GM21528 (cell line): ENCODE measurements around the gene UQCC2.

ENCODE experiments used
- ATAC-seq: cut with Tn5 transposase; IDR thresholded peaks from one replicate; pipeline ENCODE4 v1.9.1; 2021; ENCODE audit warnings: mild to moderate bottlenecking, moderate library complexity; ENCODE audit not compliant: unreplicated experiment, low FRiP score

UQCC2 gene

DNA sequence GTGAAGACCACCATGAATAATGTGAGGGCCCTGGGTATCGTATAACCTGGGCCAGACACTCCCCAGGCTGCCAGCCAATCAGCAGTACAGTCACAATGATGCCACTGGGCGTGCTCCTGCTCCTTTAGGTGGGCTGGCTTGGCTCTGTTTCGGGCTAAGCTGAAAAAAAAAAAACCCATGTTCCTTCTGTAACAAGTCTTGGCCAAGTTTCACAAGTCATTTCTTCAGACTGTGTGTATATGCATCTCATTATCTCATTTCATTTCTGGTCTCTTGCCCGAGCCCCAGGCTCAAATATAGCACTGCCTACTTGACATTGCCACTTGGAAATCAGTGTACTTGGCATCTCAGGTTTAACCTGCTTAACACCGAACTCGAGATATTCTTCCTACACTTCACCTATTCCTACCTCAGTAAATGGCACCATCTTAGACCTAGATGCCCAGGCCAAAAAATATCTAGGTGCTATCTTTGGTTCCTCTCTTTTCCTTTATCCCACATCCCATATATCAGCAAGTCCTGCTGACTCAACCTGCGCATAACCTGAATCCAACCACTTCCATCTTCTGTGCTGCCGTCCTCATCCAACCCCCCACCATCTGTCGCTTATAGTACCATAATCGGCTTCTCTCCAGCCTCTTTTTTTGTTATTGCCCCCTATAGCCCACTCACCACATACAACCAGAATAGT lies 1.8 kb downstream of the UQCC2 start:
- ATAC-seq: no peak

DNA sequence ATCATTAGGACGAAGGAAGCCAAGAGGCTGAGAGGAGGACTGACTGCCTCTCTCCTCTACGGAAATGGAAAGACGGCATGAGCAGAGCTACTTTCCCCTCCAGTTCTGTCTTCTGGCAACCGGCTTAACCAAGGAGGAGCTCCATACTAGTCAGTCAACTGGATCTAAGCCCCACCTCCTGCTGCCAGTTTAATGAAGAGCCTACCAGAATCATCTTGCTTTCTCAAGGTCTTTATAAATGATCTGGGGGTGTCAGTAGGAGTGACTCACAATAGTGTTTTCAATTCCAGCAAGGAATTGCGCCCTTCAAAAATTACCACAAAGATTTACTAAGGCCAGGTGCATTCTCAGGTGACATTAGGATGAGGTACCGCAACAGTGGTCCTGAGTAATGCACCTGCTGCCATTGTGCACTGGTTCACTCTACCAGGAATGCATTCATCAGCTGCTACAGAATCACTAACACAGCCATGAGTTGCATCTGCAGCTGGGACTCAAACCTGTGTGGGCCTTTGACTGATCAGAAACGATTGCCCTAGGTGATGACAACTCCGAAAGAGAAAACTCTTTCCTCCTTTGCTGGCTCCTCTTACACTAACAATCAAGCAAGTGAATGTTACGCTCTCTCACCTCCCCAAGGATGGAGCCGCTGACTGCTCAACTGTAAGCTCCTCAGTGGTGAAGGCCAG lies 2.8 kb downstream of the UQCC2 start:
- no peak for ATAC-seq

DNA sequence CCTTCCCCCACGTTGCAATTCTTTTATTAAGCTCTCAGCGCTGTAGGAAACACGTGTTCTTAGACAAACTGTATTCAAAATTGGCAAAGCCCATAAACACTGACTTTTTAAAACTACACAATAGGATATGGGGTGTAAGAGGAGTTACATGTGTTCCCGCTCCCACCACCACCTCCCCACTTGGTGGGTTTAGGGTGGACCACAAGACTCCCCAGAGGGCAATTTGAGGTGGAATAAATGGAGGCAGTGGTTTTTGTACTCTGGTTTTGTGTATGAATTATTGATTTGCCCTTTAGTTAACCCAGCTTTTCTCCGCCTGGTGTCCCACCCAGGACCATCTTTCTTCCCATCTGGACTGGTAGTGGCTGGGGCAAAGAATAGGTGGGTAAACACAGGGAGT lies 3.7 kb downstream of the UQCC2 start:
- no peak for ATAC-seq

DNA sequence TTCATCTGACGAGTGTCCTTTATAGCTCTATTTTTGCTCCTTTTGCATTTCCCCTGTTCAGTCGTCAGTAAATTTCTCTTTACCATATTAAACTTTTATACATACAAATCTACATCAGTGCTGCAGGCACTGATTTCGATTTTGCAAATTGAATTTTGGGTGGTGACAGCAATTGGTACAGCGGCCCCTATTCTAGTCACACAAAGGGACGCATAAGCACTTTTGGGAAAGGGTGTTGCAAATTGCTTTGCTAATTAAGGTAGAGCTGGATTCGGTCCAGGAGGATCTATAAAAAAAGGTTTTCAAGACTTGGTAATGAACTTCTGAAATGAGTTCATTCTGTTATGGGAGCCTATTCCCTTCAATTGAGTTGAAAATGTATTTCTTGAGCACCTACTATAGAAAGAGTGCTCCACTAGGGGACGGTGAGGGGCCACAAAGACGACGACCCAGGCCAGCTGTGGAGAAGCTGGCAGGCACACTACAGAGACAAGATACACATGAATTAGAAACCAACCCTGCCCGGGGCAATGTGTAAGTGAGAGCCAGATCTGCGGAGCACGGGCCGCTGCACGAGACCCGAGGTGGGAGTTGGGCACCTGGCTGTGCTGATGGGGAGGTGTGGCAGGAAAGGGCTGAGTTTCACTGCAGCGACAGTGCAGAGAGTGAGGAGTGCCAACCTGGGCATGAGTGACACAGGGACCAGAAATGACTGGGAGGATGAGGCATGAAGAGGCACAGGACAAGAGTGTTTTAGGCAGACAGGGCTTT lies 5.4 kb downstream of the UQCC2 start:
- ATAC-seq: no peak

DNA sequence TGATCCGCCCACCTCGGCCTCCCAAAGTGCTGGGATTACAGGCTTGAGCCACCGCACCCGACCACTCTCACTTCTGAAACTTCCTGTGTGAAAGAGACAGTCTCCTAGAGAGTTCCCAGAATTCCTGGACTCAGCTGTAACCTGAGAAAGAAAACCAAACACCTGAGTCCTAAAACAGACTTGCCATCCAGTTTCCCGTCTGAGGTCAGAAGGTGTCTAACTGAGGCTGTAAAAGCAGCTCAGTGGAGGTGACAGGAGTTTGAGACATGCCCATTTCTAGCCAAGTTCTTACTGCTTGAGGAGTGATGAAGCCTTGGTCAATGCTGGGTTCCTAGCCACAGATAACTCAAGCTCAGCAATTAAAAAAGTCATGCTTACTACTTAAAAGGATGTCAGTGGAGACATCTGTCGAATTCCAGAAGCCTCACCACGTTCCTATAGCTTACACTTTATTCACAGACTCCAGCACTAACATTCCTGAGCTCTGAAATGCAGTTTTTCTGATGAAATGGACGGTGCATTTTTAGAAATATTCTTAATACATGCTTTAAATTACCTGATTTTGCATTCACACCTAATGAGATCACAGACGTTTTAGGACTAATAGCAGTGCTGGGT lies 6.1 kb downstream of the UQCC2 start:
- no peak for ATAC-seq

DNA sequence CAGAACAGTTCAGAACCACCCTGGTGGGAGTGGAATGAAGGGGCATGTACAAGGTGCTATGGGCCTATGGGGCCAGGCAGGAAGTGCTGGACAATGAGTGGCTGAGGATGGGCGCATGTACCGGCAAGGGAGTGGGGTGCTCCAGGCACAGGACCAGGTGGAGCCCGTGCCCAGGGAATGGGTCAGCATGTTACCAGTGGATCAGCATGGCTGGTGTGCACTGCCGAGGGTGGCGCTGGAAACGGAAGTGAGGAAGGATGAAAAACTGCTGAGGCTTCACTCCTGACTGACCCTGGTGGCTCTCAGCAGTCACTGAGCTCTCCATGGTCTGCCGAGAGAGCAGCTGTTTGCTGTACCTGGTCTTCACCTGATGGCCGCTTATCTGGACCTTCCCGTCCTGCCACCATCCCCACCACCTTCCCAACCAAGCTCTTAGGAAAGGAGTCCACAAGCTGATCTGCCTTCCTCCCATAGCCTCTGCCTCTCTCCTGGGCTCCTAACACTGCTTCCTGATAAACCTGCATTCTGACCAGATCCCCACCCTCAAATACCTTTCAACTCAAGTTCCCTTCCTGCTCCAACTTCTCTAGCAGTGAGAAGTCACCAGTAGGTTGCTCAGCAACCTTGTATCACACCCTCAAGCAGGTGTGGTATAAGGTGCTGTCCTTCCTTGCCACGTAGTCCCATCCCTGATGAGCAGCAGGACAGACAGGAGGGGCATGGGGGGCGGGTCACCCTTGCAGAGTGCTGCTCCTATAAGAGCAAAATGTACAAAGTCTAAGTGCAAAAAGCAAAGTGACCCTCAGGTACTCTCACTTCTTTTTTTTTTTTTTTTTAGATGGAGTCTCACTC lies 7.1 kb downstream of the UQCC2 start:
- ATAC-seq: no peak

DNA sequence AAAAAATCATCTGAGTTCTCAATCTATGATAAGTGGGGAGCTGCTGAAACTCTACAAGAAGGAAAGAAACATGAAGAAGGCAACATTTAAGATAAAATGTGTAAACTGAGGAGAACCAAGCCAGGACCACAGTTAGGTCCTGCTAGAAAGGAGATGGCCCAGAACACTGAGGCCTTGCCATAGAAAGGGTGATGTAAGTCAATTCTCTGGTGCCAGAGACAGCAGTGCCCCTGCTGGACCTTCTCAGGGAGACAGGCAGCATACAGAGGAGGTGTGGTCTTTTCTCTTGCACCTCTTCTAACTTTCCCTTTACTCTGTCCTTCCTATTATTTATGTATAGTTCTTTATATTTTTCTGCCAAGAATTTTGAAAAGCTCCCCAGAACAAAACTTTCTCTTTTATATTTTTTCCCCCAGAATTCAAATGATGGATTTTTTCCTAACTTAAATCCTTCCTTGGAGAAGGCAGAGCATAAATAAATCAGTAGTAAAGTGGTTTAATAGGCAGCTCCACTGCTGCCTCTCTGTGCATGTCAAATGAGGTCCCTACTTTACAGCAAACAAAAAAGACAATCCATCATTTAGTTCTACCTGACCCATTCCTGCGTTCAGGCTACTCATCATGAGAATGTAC lies 9.0 kb downstream of the UQCC2 start:
- ATAC-seq: no peak

DNA sequence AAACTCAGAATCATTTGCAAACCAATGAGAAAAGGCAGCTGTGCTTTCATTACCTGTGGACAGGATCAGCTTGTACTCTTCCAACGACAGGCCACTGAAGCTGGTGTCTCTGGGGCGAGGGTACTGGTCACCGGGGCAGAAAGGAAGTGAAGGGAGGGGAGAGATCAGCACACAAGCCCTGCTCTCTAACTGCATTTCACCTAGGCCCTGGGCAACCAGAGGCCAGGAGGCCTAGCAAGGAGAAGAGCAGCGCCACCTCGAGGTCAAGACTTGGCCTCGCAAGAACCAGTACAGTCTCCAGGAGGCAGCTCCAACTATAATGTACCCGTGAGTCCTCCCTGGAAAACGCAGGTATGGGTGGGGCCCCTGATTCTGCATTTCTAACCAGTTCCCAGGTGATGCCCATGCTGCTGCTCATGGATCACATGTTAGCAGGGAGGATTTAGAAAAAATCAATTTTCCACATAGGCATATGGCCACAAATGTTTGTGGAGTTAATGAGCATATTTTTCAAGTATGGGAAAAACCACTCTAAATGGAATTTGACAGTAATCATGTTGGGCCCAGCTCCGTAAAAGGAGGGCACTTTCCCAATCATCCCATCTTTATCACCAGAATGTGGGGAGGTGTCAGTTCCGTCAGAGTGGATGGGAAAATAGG lies 11.0 kb downstream of the UQCC2 start:
- no peak for ATAC-seq

DNA sequence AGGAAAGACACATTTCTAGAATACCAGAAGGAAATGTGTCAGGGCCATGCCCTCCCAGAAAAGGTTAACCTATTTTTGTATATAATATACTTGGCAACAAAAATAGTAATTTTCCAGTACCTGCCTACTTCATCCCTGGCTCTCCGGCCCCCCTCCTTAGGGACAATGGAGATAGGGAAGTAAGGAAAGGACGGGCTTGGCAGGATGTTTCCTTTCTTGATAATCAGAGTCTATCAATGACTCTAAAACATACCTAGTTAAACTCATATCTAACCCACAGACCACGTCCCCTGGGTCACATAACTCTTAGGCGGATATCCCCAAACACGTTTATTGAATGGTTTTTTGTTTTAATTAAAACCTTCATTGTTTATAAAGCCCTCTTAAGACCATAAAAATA lies 11.8 kb downstream of the UQCC2 start:
- no peak for ATAC-seq

DNA sequence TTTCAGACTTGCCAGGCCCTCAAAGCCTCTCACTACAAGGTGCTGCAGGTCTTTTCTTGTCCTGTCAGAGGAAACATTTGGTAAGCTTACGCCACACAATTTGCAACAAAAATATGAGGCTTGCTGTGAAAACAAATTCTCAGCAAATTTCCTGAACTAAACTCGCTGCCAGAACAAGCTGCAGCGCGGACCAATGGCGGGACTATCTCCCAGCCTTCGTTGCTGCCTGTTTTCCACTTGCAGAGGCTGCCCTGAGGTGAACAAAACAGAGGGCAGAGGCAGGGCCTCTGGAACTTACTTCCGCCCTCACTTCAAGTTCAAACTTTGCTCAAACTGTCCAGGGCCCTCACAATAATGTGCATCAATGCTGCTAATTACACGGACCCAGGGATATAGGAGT lies 12.4 kb downstream of the UQCC2 start:
- ATAC-seq: no peak

DNA sequence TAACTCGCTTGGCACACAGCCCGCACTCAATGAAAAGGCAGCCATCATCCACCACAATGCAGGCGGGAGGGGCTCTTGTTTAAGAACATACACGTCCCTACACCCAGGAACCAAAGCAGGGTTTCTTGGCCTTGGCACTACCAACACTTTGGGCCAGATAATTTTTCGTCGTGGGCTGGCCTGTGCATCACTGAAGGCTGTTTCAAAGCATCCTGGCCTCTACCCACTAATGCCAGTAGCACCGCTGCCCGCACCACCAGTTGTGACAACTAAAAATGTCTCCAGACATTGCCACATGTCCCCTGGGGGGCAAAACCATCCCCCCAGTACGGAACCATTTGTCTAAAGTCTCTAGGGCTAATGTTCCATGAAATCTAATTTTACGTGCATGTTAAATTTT lies 13.0 kb downstream of the UQCC2 start:
- no peak for ATAC-seq

DNA sequence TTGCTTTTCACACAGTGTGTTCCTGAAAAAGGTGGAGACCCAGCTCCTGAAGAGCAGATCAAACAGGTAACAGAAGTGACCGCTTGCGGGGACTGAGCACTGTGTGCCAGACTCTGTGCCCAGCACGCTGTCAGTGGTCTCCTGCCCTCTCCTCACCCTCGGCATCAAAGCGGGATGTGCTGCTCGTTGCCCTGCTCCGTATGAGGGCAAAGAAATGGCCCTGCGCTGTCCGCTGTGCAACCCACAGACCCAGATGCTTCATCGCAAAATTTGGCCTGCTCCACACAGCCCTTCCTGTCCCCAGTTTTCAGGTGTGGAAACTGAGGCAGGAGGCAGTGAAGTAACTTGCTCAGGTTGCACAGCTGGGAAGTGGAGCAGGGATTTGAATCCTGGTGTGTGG lies 13.7 kb downstream of the UQCC2 start:
- ATAC-seq: no peak

DNA sequence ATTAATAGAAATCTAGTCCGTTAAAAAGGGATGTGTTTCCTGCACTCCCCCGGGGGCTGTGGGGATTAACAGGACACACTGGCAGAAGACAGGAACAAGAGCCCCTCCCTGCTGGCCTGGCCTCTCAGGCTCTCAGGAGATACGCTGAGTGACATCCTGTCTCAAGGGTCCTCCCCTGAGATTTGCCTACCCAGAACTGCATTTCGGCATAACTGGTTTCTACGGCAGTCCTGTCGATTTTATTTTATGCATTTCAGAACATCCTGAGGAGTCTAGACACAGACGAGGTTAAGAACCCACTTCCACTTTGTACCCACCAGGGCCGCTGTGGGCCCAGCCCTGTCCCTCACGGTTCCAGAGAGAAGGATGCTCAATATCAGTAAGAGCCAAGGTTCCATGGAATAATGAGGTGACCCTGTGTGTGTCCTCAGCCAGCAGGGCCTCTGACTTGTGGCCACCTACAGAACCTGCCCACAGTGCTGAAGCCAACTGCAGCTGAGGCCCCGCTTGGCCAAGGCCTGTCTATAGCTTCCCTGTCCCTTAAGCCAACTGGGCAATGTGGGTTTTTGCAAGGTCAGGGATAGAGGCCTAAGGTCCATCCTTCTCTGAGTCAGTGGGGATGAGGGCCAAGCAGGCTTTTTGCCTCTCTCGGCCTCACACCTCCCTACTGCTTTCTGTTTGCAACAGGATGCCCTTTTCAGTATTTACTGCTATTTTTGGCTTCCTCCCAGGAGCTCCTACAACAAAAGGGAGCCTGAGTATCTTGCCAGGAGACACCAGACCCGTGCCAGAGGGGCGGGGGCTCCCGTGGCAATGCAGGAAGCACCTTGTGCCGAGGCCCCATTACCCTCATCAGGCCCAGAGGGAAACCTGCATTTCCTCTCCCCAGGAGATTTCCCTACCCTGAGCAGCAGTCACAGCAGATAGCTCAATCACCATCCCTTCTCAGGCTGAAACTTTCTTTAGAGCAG lies 14.7 kb downstream of the UQCC2 start:
- no peak for ATAC-seq

DNA sequence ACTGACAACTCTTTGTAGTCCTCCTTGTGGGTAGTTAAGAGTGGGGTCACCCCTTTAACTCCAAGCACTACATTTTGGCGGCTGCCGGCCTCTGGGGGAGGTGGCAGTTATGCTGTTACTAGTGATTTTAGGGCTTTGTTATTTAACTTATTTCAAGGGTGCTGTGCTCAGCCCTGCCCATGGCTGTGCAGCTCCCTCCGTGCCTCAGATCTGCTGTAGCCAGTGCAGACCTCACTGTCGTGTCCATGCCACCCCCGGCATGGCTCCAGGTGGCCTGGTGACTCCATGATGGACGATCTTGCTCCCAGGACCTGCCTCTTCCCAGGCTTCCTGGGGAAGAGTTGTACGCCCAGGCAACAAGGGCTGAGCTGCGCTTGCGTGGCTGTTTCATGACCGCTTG lies 15.4 kb downstream of the UQCC2 start:
- no peak for ATAC-seq

DNA sequence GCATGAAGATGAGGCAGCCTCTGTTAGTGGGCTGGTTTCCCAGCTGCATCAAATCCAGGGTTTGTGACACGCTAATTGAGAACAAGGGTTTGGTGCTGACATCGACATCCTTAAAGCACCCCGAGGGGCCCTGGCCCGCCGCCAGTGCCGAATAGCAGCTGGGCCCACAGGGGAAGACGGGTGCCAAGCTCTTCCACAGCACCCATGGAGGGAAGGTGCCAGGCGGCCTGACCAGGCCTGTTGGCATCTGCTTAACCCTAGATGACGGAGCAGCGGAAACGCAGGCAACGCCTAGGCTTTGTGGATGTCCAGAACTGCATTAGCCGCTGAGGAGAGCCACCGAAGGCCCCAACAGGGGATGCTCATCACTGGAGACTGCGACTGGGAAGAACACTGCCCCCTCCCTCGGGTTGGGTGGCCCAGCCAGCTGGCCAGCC lies 16.0 kb downstream of the UQCC2 start:
- no peak for ATAC-seq

DNA sequence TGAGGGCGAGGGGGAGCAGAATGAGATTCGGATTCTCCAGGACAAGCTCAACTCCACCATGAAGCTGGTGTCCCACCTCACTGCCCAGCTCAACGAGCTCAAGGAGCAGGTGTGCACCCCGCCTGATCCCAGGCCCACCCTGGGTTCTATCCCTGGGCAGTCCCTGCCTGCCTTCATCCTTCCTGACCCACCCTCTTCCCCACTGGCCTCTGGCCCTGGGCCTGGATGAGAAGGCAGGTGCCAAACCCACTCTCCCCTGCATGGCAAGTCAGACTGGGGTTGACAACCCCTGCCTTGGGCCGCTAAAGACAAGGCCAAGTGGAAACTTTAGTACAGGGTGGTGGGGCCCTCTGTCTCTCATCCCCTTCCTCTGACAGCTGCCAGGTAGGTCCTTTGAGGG lies 16.5 kb downstream of the UQCC2 start:
- no peak for ATAC-seq

DNA sequence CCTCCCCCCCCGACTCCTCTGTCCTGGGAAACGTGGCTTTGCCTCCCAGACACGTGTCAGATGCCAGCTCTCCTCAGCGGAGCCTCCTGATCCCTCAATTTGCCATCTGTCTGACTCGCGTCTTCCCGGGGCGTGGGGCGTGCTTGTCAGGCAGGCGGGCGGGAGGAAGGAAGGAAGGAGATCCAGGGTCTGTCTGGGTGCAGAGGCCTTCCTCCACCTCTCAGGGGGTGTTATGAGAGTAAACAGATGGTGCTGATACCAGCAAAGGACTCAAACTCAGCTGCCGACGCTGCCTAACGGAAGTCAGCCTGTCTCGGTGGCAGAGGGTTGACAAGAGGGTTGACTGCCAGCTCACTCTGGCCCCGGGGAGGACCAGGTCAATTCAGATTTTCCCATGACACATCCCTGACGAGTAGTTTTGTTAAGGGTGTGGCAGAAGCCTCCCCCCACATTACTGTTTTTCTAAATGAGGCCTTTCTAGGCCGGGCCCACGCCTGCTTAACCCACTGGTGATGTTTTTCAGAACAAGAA lies 17.0 kb downstream of the UQCC2 start:
- ATAC-seq: no peak
